MCF 10A (cell line): Measurements from ENCODE around the gene TMEM221. TPM values are rescaled to one million over a fixed set of nuclear protein-coding genes. Genes with fewer than 3 reads are reported as not detected.

Source experiments
- BruUV-seq: library from RNA; stranded (reverse); fragments of 400-500 nt; replicated peaks from 2 replicates; lab custom pipeline; 2021; lab: Mats Ljungman, UMichigan
- CTCF ChIA-PET: fragments of 300-600 bp; sonication (Branson Sonifier 250); formaldehyde crosslinking; extraction: SDS; loops from one replicate; lab custom pipeline; 2021; ENCODE audit warnings: antibody characterized with exemption, inconsistent platforms; lab: Yijun Ruan, JAX
- POLR2A ChIA-PET: fragments of 300-600, 350-650 bp; sonication (Branson Sonifier 250); formaldehyde crosslinking; extraction: SDS; loops from one replicate; lab custom pipeline; 2020; ENCODE audit warnings: antibody characterized with exemption, inconsistent platforms; lab: Yijun Ruan, JAX
- DNase-seq: peaks from one replicate; pipeline ENCODE4 v3.0.0-alpha.2; 2018; ENCODE audit not compliant: unreplicated experiment
- H3K27ac Mint-ChIP-seq: one replicate; pipeline ENCODE4 v1.8.0; 2022; ENCODE audit warnings: mild to moderate bottlenecking, low read depth, mixed read lengths; ENCODE audit not compliant: unreplicated experiment
- H3K27me3 Mint-ChIP-seq: one replicate; pipeline ENCODE4 v1.8.0; 2022; ENCODE audit warnings: mixed read lengths; ENCODE audit not compliant: insufficient read depth, unreplicated experiment
- H3K36me3 Mint-ChIP-seq: one replicate; pipeline ENCODE4 v1.8.0; 2022; ENCODE audit warnings: mild to moderate bottlenecking, moderate library complexity, mixed read lengths; ENCODE audit not compliant: insufficient read depth, unreplicated experiment
- H3K4me1 Mint-ChIP-seq: one replicate; pipeline ENCODE4 v1.8.0; 2022; ENCODE audit warnings: mixed read lengths; ENCODE audit not compliant: insufficient read depth, unreplicated experiment
- H3K4me3 Mint-ChIP-seq: one replicate; pipeline ENCODE4 v1.8.0; 2022; ENCODE audit warnings: mild to moderate bottlenecking, moderate library complexity, mixed read lengths; ENCODE audit not compliant: unreplicated experiment
- H3K9me3 Mint-ChIP-seq: one replicate; pipeline ENCODE4 v1.8.0; 2022; ENCODE audit warnings: mixed read lengths; ENCODE audit not compliant: unreplicated experiment
- intact Hi-C: fragments of 100-400 bp; cut with micrococcal nuclease; formaldehyde crosslinking; loops from 2 replicates; pipeline ENCODE4 v1.14.1; 2022
- total RNA-seq: library from RNA; stranded (reverse); gene quantifications from 2 replicates; pipeline ENCODE4 v1.2.3, GENCODE V29; 2022
- TF ChIP-seq, protein P1 (sequence below): fragments of 200-600 bp; IDR thresholded peaks from one replicate; pipeline ENCODE4 v1.8.0; 2022; ENCODE audit warnings: antibody characterized with exemption, mild to moderate bottlenecking; ENCODE audit not compliant: unreplicated experiment

Gene TMEM221
- total RNA-seq, 1 experiment from 2014 or later: not detected

GRCh38 chr19:17398902-17399527 is 49.5 kb downstream of the TMEM221 start:
- Mint-ChIP-seq H3K27me3 (no peaks in the 10 kb centered on the region), H3K4me3 (no peak overlapping the region), H3K4me1 (peaks cover 8% of the 10 kb centered on the region), H3K36me3 (no peaks in the 10 kb centered on the region), H3K27ac (no peak overlapping the region), H3K9me3 (no peaks in the 10 kb centered on the region)
- BruUV-seq: no TSS peak
- POLR2A ChIA-PET: no interaction called here
- intact Hi-C loops: loop anchor here (5.0 to 10.0 kb wide), 2 partner anchors 368 to 456 kb away; partner anchors contain the start of gene RPL18A
- CTCF ChIA-PET: interaction anchor here (0.6 to 1.2 kb wide), 3 partner anchors 13 to 30 kb away, joined by 3 to 7 read pairs (median 4); no protein-coding TSS in a partner anchor
- TF ChIP-seq, protein P1, sequence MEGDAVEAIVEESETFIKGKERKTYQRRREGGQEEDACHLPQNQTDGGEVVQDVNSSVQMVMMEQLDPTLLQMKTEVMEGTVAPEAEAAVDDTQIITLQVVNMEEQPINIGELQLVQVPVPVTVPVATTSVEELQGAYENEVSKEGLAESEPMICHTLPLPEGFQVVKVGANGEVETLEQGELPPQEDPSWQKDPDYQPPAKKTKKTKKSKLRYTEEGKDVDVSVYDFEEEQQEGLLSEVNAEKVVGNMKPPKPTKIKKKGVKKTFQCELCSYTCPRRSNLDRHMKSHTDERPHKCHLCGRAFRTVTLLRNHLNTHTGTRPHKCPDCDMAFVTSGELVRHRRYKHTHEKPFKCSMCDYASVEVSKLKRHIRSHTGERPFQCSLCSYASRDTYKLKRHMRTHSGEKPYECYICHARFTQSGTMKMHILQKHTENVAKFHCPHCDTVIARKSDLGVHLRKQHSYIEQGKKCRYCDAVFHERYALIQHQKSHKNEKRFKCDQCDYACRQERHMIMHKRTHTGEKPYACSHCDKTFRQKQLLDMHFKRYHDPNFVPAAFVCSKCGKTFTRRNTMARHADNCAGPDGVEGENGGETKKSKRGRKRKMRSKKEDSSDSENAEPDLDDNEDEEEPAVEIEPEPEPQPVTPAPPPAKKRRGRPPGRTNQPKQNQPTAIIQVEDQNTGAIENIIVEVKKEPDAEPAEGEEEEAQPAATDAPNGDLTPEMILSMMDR: no peak
- no peak for DNase-seq

DNA sequence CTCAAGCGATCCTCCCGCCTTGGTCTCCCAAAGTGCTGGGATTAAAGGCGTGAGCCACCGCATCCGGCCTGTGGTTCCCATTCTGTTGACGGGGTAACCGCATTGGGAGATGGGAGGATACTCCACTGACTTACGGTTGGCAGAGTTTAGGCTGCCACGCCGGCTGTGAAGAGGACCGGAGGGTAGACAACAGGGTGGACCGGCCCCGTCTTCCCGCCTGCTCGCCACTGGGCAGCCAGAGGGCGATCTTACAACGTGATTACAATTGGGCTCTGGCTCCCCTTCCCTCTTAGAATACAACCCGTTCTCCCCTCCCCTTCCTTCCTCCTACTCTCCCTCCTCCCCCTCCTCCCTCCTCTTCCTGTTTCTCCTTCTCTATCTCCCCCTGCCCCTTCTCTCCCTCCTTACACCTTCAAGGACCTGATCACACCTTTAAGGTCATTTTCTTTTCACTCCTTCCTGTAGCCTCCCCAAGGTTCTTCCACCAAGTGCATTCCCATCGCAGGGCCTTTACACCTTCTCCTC is 53.5 kb downstream of the TMEM221 start:
- peak overlapping the region; percentile 54 for H3K27ac Mint-ChIP-seq
- no peaks in the 10 kb centered on the region for H3K27me3 Mint-ChIP-seq
- H3K9me3 Mint-ChIP-seq: no peaks in the 10 kb centered on the region
- ChIA-PET POLR2A (interaction anchor here (0.6 to 1.0 kb wide), 4 partner anchors 25 to 423 kb away, joined by 3 read pairs; partner anchors contain the start of gene MVB12A), CTCF (interaction anchor here (0.6 to 3.6 kb wide), 7 partner anchors 9 to 687 kb away, joined by 3 to 32 read pairs (median 3); partner anchors contain the start of gene BST2)
- peaks cover 10% of the 10 kb centered on the region for H3K4me1 Mint-ChIP-seq
- TF ChIP-seq, protein P1: peak; percentile 63
- H3K36me3 Mint-ChIP-seq: no peaks in the 10 kb centered on the region
- peak overlapping the region; percentile 57 for H3K4me3 Mint-ChIP-seq
- no TSS peak for BruUV-seq
- intact Hi-C loops: loop anchor here (1.0 to 10.0 kb wide), 3 partner anchors 71 to 460 kb away; partner anchors contain the start of gene RPL18A
- DNase-seq: peak; percentile 71

GRCh38 chr19:17393914-17394313 is 54.6 kb downstream of the TMEM221 start, which contains the start of gene CCDC194:
Gene CCDC194 (minus strand): TSS chr19:17394196. CDS start chr19:17394158, 38 bp downstream.
- H3K4me3 Mint-ChIP-seq: peak within 1 kb of the TSS; percentile 57

More at GRCh38 chr19:17393914-17394313, 54.6 kb downstream of the TMEM221 start, which contains the start of gene CCDC194:
- no TSS peak for BruUV-seq
- Mint-ChIP-seq H3K9me3 (no peaks in the 10 kb centered on the region), H3K4me1 (peaks cover 10% of the 10 kb centered on the region), H3K27ac (peak within 1 kb of the TSS; percentile 54), H3K27me3 (no peaks in the 10 kb centered on the region), H3K36me3 (no peaks in the 10 kb centered on the region)
- ChIA-PET CTCF (interaction anchor here (0.6 to 3.6 kb wide), 5 partner anchors 8 to 128 kb away, joined by 3 to 32 read pairs (median 3); no protein-coding TSS in a partner anchor), POLR2A (no interaction called here)
- intact Hi-C loops: loop anchor here (10.0 kb wide), 1 partner anchor 461 kb away; the partner anchor contains the start of gene RPL18A
- no peak for DNase-seq
- TF ChIP-seq, protein P1: no peak
